NT2/D1 (cell line): Measurements from ENCODE around the gene CDK5RAP2.

ENCODE experiments used
- SUZ12 ChIP-seq: IDR thresholded peaks from 2 replicates; pipeline ENCODE4 v1.6.1; 2011; ENCODE audit not compliant: insufficient read length, insufficient read depth; ENCODE audit errors: extremely low read depth
- YY1 ChIP-seq: IDR thresholded peaks from 2 replicates; pipeline ENCODE4 v1.6.1; 2011; ENCODE audit not compliant: insufficient read length, insufficient read depth
- ZNF274 ChIP-seq: IDR thresholded peaks from 2 replicates; pipeline ENCODE4 v1.6.1; 2011; ENCODE audit warnings: mild to moderate bottlenecking, low read depth, low read length

GRCh38 chr9:120424248-120424647, 155.7 kb downstream of the CDK5RAP2 start:
- no peak for TF ChIP-seq YY1
- TF ChIP-seq SUZ12 = no peak
- no peak for TF ChIP-seq ZNF274
